Measurements from ENCODE around the gene COLQ. TPM values are rescaled to one million over a fixed set of nuclear protein-coding genes. Genes with fewer than 3 reads are reported as not detected.

The COLQ gene
- total RNA-seq, 3 donors from 2014 or later = 1.1 to 3.0 (median 1.5) TPM

DNA sequence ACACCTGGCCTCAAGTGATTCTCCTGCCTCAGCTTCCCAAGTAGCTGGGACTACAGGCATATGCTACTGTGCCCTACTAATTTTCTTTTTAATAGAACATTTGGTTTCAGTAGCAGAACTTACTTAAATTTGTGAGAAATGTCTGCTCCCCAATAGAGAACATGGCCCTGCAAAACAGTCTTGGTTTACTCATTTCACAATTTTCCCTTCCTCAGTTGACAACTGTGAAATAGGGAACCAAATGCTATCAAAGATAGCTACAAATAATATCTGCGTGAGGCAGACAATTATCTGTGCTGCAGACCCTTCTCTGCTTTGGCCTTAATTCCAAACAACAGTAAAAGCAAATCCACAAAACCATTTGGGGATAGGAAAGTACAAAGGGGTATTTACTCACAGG, 116.7 kb downstream of the COLQ start:
- Histone ChIP-seq H3K4me3 (no peak overlapping the region), H3K9me3 (no peaks in the 10 kb centered on the region), H3K4me1 (ENCODE audit: low read depth) (no peaks in the 10 kb centered on the region), H3K36me3 (ENCODE audit: low read depth) (no peaks in the 10 kb centered on the region)
- intact Hi-C loops (cut with DNase I, micrococcal nuclease) = loop anchor here in 1 of 2 donors (5.0 kb wide), 1 partner anchor 137 kb away; no protein-coding TSS in a partner anchor
- no peak for DNase-seq
- TF ChIP-seq, protein P1, sequence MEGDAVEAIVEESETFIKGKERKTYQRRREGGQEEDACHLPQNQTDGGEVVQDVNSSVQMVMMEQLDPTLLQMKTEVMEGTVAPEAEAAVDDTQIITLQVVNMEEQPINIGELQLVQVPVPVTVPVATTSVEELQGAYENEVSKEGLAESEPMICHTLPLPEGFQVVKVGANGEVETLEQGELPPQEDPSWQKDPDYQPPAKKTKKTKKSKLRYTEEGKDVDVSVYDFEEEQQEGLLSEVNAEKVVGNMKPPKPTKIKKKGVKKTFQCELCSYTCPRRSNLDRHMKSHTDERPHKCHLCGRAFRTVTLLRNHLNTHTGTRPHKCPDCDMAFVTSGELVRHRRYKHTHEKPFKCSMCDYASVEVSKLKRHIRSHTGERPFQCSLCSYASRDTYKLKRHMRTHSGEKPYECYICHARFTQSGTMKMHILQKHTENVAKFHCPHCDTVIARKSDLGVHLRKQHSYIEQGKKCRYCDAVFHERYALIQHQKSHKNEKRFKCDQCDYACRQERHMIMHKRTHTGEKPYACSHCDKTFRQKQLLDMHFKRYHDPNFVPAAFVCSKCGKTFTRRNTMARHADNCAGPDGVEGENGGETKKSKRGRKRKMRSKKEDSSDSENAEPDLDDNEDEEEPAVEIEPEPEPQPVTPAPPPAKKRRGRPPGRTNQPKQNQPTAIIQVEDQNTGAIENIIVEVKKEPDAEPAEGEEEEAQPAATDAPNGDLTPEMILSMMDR (IDR thresholded peaks at IDR 0.05) = no peak
- ATAC-seq = no peak

DNA sequence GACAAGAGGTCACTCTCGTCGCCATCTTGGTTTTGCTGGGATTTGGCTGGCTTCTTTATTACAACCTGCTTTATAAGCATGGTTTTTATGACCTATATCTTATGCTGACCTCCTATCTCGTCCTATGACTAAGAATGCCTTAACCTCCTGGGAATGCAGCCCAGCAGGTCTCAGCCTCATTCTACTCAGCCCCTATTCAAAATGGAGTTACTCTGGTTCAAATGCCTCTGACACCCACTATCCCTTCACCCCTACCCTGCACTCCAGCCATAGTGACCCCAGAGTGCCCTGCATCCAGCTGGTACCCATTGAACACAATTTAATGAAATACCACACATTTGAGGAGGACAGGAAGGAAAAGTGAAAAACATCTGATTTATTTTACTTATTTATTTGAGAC, 117.5 kb downstream of the COLQ start:
- intact Hi-C loops (cut with DNase I, micrococcal nuclease) = no loop called here
- TF ChIP-seq, protein P1 (IDR thresholded peaks at IDR 0.05) = no peak
- no peaks in the 10 kb centered on the region for H3K36me3 ChIP-seq (ENCODE audit: low read depth)
- H3K9me3 ChIP-seq = no peaks in the 10 kb centered on the region
- no peak overlapping the region for H3K4me3 ChIP-seq
- DNase-seq (no peak), ATAC-seq (no peak)
- no peaks in the 10 kb centered on the region for H3K4me1 ChIP-seq (ENCODE audit: low read depth)

DNA sequence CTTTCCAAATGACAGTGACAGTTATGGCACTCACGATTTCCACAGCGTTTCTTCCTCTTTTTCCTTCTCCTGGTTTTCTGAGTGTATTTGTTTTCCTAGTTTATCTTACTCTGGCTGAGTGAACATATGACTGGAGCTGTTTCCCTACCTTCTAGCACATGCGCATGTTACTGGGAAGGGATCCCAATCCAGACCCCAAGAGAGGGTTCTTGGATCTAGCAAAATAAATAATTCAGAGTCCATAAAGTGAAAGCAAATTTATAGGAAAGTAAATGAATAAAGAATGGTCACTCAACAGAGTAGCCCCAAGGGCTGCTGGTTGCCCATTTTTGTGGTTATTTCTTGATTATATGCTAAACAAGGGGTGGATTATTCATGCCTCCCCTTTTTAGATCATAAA, 118.0 kb downstream of the COLQ start:
- H3K9me3 ChIP-seq = no peaks in the 10 kb centered on the region
- no peaks in the 10 kb centered on the region for H3K4me1 ChIP-seq (ENCODE audit: low read depth)
- ATAC-seq (no peak), DNase-seq (no peak)
- no peak overlapping the region for H3K4me3 ChIP-seq
- intact Hi-C loops (cut with DNase I, micrococcal nuclease) = no loop called here
- TF ChIP-seq, protein P1 (IDR thresholded peaks at IDR 0.05) = no peak
- H3K36me3 ChIP-seq (ENCODE audit: low read depth) = no peaks in the 10 kb centered on the region

DNA sequence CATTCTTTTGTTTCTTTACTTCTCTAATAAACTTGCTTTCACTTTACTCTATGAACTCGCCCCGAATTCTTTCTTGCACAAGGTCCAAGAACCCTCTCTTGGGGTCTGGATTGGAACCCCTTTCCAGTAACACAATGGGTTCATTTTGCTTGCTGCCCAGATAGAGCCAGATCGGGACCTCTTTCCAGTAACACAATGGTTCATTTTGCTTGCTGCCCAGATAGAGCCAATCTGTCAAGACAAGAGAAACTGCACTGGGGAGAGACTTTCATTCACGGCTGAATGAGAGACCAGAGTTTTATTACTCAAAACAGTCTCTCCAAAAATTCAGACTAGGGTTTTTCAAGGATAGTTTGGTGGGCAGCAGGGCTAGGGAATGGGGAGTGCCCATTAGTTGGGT, 119.6 kb downstream of the COLQ start:
- Histone ChIP-seq H3K9me3 (no peaks in the 10 kb centered on the region), H3K4me1 (ENCODE audit: low read depth) (no peaks in the 10 kb centered on the region), H3K36me3 (ENCODE audit: low read depth) (no peaks in the 10 kb centered on the region), H3K4me3 (no peak overlapping the region)
- TF ChIP-seq, protein P1 (IDR thresholded peaks at IDR 0.05) = no peak
- intact Hi-C loops (cut with DNase I, micrococcal nuclease) = no loop called here
- DNase-seq (no peak), ATAC-seq (no peak)

Small RNAs within 50 kb of the gene (microRNA-seq; reads per million reads assigned to microRNA genes)
- not detected for gene MIR4270

Other genes with a start within 250 kb of the COLQ start
- gene SH3BP5, start 189.1 kb downstream of the COLQ start, total RNA-seq = 10 to 100 TPM in 2 of 3 donors, 1 to 10 TPM in 1; 5.9 to 20.8 (median 10.9) TPM
- 10 to 100 TPM; 10.1 to 13.7 (median 10.1) TPM for gene METTL6, start 94.2 kb downstream of the COLQ start, total RNA-seq
- 10 to 100 TPM; 15.6 to 23.4 (median 21.3) TPM for gene EAF1, start 94.1 kb downstream of the COLQ start, total RNA-seq
- gene HACL1, start 79.9 kb upstream of the COLQ start, total RNA-seq = 10 to 100 TPM; 15.0 to 24.2 (median 19.4) TPM
- gene BTD, start 80.0 kb upstream of the COLQ start, total RNA-seq = 10 to 100 TPM; 22.6 to 32.5 (median 26.6) TPM

Measured in mucosa of descending colon (tissue), 3 donors.